Activated CD4-positive, CD25-positive, alpha-beta regulatory T cell treated with anti-CD3 and anti-CD28 coated beads, Interleukin-2, amount 50 U/mL, for 24 hours (primary cell): Measurements from ENCODE around the gene ELF4.
A peak's percentile ranks its signal among the peaks of the same experiment; 100 is the strongest.
"Not testable (repeated sequence)": the region's sequence is repeated elsewhere in the genome, so short reads cannot be mapped to it uniquely, and the experiment has no call there.

ENCODE experiments used
- ATAC-seq, 2 donors: fragments of 150-1000 bp; cut with Tn5 transposase; one replicate each; pipeline ENCODE4 v1.10.0; 2021; ENCODE audit warnings: mild to moderate bottlenecking in 1 of 2, moderate library complexity in 1 of 2

ELF4 gene

DNA sequence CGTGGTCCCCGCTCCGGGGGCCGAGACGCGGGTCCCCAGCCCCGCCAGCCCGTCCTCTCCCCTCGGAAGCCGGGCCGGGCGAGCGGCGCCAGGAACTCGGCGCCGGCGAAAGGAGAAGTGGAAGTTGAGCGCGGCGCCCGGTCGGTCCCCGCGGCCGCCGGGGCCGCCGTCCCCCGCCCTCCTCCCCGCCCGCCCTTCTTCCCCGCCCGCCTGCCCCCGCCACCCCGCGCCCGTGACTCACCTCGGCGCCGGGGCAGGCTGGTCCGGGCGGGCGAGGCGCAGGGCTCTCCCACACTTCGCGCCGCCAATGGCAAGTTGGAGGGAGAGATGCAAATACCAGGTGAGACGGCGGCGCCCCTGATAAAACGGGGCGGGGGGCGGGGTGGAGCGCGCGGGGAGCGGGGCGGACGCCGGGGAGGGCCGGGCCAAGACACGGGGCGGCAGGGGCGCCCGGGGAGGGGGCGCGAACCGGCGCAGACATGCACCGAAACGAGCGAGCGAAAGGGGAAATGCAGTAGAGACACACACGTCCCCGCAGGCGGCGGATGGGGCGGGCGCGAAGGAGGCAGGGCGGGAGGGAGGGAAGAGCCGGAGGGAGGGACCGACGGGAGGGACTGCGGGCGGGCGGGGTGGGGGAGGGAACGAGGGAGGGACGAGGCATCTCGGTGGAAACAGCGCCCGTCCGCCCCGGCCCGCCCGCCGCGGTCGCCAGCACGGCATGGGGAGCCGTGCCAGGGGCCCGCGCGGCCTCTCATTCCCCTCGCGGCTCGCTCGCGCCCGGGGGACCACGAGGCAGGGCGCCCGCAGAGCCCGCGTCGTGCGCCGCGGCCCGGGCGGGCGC lies at the start of gene ELF4:
ELF4 (minus strand) TSS at position 119 of the 841 bp plus-strand sequence. CDS start 29,167 bp downstream, outside the sequence.
- peak; percentile 75 to 76 for ATAC-seq

GRCh38 chrX:130159776-130160175 lies 49.5 kb upstream of the ELF4 start:
- ATAC-seq, result no peak

- no peak for ATAC-seq
Observed at GRCh38 chrX:130158311-130158710, 48.0 kb upstream of the ELF4 start.

- ATAC-seq, result no peak
Observed at GRCh38 chrX:130155564-130155963, 45.3 kb upstream of the ELF4 start.

- ATAC-seq, result no peak
Observed at GRCh38 chrX:130147631-130148030, 37.3 kb upstream of the ELF4 start.

- no peak for ATAC-seq
Observed at GRCh38 chrX:130145123-130145522, 34.8 kb upstream of the ELF4 start.

GRCh38 chrX:130144509-130144908 lies 34.2 kb upstream of the ELF4 start:
- ATAC-seq, result no peak

- ATAC-seq, result no peak
Observed at GRCh38 chrX:130139474-130140201, 29.3 kb upstream of the ELF4 start.

- ATAC-seq, result no peak
Observed at GRCh38 chrX:130136961-130137360, 26.7 kb upstream of the ELF4 start.

GRCh38 chrX:130136496-130136895 lies 26.2 kb upstream of the ELF4 start:
- no peak for ATAC-seq

DNA sequence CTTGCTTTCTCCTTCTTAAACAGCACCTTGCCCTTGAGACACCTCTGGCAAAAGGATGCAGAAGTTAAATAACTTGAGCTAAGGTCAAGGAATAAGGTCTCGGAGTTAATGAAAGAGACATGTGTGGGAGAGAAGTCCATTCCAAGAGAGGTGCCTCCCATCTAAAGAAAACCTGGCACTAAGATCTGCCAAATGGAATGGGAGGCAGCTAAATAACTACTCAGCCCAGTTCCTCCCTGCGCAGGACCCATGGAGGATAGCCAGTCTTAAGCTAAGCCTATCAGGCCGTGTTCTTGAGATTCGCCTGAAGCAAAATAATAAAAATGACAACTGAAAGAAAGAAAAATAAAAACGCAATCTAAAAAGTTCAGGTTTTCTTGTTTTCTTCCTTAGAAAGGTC lies 20.7 kb upstream of the ELF4 start:
- ATAC-seq, result no peak

GRCh38 chrX:130125091-130125874 lies 15.0 kb upstream of the ELF4 start:
- ATAC-seq, result no peak

- no peak for ATAC-seq
Observed at GRCh38 chrX:130124577-130124976, 14.3 kb upstream of the ELF4 start.

DNA sequence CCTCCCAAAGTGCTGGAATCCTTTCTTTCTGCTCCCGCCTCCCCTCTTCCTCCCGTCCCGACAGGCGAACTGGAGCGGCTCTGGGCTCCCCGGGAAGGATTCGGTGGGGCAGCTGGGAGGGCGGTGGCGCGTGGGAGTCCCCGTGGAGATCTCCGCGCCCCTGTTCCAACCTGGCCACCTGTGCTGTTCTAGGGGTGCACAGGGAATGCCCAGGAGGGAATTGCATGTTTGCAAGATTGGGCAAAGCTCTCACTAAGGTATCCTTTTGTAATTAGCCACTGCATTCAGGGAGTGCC lies 11.2 kb upstream of the ELF4 start:
- no peak for ATAC-seq

GRCh38 chrX:130120746-130121504 lies 10.6 kb upstream of the ELF4 start:
- ATAC-seq, result peak; percentile 89 to 92

DNA sequence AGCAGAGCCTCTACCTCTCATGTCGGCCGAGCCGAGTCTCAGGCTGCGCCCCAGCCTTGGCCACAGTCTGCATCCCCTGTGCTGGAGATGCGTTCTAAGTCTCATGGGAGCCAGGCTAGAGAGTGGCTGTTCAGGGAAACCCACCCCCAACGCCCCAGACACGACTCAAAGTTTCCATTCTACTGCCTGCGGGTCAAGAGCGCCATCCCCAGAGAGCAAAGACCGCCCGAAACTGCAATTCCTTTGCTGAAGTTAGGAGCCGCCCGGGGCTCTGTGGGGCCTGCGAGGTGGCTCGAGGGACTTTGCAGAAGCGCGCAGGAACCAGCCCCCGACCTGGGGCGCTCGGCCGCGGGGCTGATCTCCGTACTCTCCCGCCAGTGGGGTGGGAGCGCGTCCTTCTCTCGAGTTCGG lies 10.0 kb upstream of the ELF4 start:
- ATAC-seq, result peak; percentile 9 to 21

- ATAC-seq, result no peak
Observed at GRCh38 chrX:130119312-130119898, 9.1 kb upstream of the ELF4 start.

GRCh38 chrX:130118441-130119311 lies 8.4 kb upstream of the ELF4 start:
- ATAC-seq, result no peak

- no peak for ATAC-seq
Observed at GRCh38 chrX:130117166-130117565, 6.9 kb upstream of the ELF4 start.

- ATAC-seq, result not testable (repeated sequence)
Observed at GRCh38 chrX:130115119-130115885, 5.0 kb upstream of the ELF4 start.
